ENCODE measurements around the gene OR10C1.

OR10C1 gene

DNA sequence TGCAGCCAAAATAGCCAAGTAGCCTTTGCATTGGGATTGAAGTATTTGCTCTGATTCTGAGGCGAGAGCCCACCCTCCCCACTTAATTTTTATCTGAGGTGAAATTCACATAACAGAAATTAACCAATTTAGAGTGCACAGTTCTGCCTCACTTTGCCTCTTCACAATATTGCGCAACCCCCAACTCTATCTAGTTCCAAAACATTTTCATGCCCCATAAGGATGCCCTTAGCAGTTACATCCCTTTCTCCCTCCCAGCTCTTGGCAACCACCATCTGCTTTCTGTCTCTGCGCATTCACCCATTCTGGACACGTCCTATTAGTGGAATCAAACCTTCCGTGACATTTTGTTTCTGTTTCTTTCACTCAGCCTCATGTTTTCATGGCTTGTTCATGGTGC lies 39.6 kb downstream of the OR10C1 start:
- no peak for DNase-seq

- no peak for DNase-seq
These were observed 40.5 kb downstream of the OR10C1 start for GRCh38 chr6:29479560-29479959.

GRCh38 chr6:29483186-29483585 lies 44.1 kb downstream of the OR10C1 start:
- DNase-seq = no peak

DNA sequence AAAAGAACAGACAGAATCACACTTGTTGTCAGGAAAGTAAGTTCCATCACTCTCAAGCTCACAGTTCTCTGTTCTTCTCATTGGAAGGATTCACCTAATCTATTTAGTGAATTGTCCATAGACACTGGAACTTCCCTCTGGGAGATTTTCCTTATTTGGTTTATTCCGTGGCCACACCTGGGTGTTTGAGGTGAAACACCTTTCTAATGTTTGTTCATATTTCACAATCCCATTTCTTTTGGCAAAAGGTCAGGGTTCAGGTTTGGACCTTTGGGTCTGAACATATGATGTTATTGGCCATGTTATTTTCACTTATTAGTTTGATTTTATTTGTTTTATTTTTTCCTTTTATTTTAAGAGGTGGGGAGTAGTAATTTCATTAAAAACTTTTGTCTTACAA lies 44.6 kb downstream of the OR10C1 start:
- no peak for DNase-seq

- DNase-seq = no peak
These were observed 47.5 kb downstream of the OR10C1 start for GRCh38 chr6:29486577-29486976.

- DNase-seq = no peak
These were observed 48.0 kb downstream of the OR10C1 start for GRCh38 chr6:29487131-29487530.

DNA sequence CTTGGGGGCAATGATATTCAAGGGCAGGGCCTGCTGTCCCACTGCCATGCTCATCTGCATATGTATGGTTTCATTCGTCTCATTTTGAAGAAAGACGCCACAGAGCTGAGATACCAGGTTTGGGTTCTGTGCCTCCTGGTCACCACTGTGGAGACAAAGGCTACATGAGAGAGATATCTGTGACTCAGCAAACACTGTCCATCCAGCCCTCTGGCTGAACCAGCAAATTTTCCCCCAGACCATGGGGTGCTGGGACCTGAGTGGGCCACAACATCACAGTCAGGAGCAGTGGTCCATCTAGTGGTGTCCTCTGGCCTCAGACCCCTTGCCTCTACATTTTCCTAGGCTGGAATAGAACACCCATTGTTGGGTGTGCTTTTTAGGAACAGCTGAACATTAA lies 48.6 kb downstream of the OR10C1 start, which contains the start of gene MAS1L:
TSS of gene MAS1L (minus strand) at position 297 of the 400 bp plus-strand sequence. CDS start at position 243, 54 bp downstream.
- DNase-seq = no peak

DNA sequence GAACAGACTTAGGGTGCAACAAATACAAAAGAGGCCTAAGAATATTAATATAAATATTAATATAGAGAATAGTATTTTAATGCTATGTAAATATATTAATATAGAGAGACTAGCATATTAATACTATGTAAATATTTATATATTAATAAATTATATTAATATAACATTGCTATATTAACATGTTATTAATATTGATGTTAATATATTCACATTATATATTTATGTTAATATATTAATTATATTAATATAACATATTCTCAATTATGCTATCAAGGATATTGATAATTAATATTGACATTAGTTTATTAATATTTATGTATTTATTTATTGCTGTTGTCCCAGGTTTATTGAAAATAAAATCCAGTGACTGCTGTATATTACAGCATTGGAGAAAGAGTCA lies 49.8 kb downstream of the OR10C1 start:
- DNase-seq = no peak

- DNase-seq = no peak
These were observed 50.2 kb downstream of the OR10C1 start for GRCh38 chr6:29489286-29489685.

GRCh38 chr6:29490055-29490454 lies 50.9 kb downstream of the OR10C1 start:
- DNase-seq = no peak

- no peak for DNase-seq
These were observed 51.4 kb downstream of the OR10C1 start for GRCh38 chr6:29490552-29490951.
